Measurements from ENCODE around the gene FGFBP3.

GRCh38 chr10:91887272-91888076, 21.8 kb downstream of the FGFBP3 start:
- TF ChIP-seq NR3C1 (IDR thresholded peaks at IDR 0.05) (no peak), POLR2A (IDR thresholded peaks at IDR 0.05; ENCODE audit: low read length) (no peak), CTCF (IDR thresholded peaks at IDR 0.05) (no peak), HOXA7 (CRISPR knock-in tag; IDR thresholded peaks at IDR 0.05) (no peak), JUN (IDR thresholded peaks at IDR 0.05) (no peak), CEBPB (IDR thresholded peaks at IDR 0.05) (no peak)

All from A549 (cell line).